Suppressor macrophage (primary cell): ENCODE results near the gene COL5A1.
A peak's percentile ranks its signal among the peaks of the same experiment; 100 is the strongest.
"Not testable (repeated sequence)": the region's sequence is repeated elsewhere in the genome, so short reads cannot be mapped to it uniquely, and the experiment has no call there.

Experiments
- DNase-seq, 4 experiments: peaks; one replicate each; pipeline ENCODE4 v3.0.0-alpha.2; 2020 to 2022

COL5A1 gene

DNA sequence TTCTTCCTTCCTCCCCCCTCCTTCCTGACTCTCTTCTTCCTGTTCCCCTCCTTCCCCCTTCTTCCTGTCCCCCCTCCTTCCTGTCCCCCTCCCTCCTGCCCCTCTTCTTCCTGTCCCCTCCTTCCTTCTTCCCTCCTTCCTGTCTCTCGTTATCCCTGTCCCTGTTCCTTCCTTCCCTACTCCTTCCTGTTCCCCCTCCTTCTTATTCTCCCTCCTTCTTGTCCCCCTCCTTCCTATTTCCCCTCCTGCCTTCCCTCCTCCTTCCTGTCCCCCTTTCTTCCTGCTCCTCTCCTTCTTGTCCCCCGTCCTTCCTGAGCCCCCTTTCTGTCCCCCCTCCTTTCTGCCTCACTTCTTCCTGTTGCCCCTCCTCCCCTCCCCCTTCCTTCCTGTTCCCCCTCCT lies 70.6 kb downstream of the COL5A1 start:
- no peak for DNase-seq

GRCh38 chr9:134712926-134713325 lies 71.3 kb downstream of the COL5A1 start:
- DNase-seq, result no peak

GRCh38 chr9:134715536-134715935 lies 73.9 kb downstream of the COL5A1 start:
- DNase-seq, result not testable (repeated sequence)

DNA sequence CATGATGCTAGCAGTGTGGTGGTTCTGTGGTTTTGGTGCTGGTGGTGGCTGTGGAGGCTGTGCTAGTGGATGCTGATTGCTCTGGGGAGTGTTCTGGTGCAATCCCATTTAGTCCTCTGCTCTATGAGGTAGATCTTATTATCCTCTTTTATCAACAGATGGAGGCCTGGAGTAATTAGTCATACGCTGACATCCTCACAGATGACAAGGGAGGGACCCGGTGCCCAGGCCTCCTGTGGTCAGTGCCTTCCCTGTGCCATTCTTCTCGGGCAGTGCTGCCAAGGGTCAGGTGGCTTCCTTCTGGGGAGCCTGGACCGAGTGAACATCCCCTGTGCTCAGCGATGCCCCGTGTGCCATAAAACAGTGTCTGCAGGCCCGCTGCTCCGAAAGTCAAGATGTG lies 74.5 kb downstream of the COL5A1 start:
- DNase-seq, result no peak

DNA sequence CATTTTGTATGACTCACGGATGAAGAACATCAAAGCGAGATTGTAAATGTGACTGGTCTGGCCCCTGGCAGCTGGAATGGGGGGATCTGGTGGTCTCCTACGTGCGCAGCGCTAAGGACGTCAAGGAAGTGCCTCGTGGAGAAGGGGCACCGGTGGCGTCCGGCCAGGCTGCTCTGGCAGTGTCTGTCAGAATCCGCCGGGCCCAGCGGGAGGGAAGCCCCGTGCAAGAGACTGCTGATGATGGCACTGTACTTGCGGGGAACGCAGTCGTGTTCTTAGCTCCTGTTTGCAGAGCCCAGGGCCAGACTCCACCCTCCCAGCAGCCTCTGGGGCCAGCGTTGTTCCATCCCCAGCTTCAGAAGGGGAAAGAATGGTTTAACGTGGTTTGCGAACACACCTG lies 75.5 kb downstream of the COL5A1 start:
- DNase-seq, result no peak

GRCh38 chr9:134717924-134718645 lies 76.5 kb downstream of the COL5A1 start:
- no peak for DNase-seq

DNA sequence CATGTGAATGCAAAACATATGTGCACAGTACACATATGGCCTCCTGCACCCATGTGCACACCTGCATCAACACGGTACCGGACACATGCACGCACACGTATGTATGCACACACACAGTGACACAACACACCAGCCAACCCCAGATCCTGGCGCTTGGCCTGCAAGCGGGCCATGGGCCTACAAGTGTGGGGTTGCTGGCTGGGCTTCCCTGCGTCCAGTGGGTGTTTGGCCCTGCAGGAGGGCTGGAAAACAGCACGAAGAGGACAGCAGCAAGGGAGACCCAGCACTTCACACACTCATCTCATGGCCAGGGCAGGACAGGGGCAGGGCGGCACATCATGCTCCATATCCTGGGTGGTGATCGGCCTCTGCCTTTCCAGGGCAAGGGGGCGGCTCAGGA lies 77.7 kb downstream of the COL5A1 start:
- DNase-seq, result no peak

DNA sequence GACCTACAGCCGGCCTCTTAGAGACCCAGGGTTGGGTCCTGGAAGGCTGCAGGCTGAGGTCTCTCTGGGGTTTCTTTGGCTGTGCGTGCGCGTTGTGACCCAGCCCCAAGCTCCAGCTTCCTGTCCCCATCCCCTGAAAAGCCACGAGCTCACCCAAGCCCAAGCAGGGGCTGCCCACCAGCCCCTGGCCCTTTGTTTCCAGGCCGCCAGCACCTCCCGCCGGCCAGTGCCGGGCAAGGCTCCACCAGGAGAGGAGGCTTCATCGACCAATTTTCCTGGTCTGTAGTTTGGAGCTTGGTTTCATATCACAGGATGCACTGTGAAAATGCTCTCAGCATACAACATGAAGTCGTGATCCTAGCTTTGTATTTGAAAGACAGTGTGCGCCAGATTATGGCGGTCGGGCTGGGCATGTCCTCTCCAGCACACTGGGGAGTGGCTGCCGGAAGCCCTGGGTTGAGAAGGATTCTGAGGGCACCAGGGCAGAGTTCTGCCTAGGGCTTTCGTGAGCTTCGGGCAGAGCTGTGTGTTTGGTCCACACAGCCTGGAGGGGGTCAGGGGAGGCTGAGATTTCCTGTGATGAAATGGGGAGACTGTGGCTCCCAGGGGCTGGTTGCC lies 78.6 kb downstream of the COL5A1 start:
- DNase-seq, result no peak

DNA sequence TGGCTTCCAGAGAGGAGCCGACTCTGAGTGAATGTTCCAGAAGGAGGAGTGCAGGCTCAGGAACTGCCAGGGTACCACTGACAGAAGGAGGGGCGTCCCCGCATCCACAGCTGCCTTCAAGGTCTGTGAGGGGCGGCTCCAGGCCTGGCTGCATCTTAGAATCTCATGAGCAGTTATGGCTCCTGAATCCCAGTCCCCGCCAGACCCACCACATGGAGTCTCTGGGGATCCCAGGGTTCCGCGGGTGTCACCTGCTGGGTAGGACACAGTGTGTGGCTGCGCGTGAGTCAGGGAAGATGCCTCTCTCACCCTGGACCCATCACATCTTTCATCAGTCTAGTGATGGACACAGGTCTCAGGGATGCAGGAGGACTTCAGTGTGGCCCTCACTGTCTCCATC lies 79.2 kb downstream of the COL5A1 start:
- no peak for DNase-seq

DNA sequence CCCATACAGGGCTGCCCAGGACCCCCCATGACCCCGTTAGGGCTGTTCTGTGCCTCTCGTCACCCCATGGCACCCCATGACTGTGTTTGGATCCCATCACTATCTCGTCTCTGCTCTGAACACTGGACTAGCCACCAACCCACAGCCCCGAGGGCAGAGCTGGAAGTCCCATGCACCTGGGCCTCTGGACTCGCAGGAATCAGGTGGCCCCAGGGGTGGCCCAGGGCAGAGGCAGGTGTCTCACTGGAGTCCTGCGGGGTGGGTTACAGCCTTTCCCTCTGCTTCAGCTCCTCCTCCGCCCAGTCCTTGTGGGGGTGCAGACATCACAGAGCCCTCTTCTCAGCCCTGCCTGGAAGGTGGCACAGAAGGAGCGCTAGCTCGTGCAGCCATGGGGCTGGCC lies 79.7 kb downstream of the COL5A1 start:
- DNase-seq, result no peak

DNA sequence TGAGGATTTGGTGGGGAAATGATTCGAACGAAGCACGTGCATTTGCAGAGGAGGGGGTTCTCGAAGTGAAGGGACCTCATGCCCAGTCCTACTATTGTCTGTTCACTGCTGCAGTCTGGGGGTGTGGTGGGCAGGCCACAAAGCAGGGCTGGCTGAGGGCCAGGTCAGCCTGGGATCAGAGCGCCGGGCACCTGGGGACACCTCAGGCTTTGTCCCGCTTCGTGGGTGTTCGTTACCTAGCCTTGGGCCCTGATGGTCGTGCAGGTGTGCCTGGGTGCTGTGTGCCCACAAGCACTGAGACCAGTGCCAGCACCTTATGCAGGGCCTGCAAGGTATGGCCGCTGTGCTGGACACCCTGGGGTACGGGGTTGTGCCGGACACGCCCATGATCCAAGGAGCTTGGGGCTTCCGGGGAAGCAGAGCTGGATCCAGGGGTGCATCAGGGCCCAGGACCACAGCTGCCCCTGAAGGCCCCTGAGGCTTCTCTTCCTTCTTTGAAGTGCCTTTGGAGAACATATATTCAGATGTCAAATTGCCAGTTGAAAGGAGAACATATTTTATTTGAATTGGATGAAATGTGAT lies 80.6 kb downstream of the COL5A1 start:
- no peak for DNase-seq

DNA sequence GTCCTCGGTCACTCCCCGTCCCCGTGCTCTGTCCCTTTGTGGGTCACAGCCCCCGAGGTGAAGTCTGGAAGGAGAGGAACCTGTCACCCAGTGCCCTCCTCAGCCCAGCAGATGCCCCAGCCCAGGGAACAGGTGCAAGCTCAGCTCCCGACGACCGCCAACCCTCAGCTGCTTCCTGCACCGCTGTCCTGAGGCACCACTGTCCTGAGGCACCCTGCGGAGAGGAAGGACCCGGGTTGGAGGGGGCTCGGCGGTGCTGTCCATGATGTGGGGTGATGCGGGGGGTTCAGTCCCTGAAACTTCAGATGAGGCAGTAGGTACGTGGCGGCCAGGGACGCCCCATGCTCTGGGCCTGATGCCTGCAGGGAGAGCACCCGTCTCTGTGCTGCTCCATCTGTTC lies 81.4 kb downstream of the COL5A1 start:
- no peak for DNase-seq

GRCh38 chr9:134723491-134724190 lies 82.0 kb downstream of the COL5A1 start:
- peak in 1 of 4 experiments; percentile 14 for DNase-seq

DNA sequence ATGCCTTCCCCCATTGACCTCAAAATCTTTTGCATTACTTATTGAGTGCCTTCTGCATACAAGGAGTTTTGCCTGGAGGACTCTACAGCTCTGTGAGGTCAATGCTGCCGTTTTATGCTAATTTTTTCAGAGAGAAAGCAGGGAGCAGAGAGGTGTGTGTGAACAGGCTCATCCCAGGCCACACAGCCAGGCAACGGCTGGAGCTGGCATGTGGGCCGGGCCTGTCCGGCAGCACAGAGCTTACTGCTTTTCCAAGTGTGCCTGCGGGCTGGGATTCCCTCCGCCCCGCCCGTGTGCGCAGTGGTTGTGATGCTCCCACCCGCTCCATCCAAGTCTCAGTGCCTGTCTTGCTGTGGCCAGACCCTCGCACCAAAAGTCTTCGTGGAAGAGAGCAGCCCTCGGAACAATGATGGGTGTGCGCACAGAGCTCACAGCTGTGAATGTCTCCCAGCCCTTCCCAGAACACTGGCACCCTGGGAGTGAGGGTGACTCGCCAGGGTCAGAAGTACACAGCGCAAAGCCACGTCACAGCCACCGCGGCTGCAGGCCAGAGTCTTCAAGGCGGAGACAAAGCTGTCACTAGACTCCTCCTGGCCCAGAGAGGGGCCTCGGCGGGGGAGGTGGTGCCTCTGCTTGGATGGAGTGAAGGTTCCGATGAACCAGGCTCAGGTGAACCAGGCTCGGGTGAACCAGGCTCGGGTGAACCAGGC lies 82.8 kb downstream of the COL5A1 start:
- no peak for DNase-seq

GRCh38 chr9:134724912-134725604 lies 83.5 kb downstream of the COL5A1 start:
- DNase-seq, result no peak

GRCh38 chr9:134725605-134725940 lies 84.0 kb downstream of the COL5A1 start:
- DNase-seq, result peak; percentile 57 to 83 (median 71)

- no peak for DNase-seq
Observed at GRCh38 chr9:134726026-134726721, 84.6 kb downstream of the COL5A1 start.

DNA sequence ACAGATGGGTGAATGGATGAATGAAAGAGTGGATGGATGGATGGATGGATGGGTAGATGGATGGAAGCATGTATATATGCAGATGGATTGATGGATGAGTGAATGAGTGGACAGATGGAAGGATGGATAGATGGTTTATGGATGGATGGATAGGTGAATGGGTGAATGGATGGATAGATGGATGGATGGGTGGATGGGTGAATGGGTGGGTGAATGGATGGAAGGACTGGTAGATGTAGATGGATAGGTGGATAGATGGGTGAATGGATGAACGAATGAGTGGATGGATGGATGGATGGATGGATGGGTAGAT lies 85.1 kb downstream of the COL5A1 start:
- no peak for DNase-seq

- no peak for DNase-seq
Observed at GRCh38 chr9:134728021-134728795, 86.6 kb downstream of the COL5A1 start.

DNA sequence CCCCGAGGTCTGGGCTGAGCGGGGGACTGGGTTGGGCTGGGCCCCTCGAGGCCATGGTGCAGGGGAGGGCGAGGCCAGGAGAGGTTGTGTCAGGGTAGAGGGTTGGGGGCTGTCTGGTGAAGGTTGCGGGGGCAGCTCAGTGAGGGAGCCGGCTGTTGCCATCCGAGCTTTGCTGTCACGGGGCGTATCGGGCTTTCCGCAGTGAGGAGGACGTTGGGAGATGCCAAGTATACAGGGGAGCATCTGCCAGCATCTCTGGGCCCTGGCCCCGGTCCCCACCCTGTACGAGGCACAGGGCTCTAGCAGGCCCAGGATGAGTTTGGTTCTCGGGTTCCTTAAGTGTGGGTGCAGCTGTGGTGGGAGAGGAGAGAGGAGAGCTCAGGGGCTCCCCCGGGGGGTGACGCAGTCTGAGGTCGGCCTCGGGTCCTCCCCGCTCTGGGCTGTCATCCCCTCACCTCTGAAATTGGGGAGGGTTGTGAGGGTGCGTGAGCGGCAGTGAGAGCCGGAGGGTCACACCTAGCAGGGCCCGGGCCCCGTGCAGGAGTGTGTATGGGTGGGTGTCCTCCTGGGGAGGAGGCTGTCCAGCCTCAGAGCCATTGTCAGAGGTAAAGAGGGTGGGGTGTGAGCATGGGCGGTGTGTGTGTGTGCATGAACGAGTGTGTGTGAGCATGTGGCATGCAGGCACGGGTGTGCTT lies 87.3 kb downstream of the COL5A1 start:
- DNase-seq, result no peak
